HepG2 (cell line): Measurements from ENCODE around the gene CAT. TPM values are rescaled to one million over a fixed set of nuclear protein-coding genes. Genes with fewer than 3 reads are reported as not detected.

Experiments
- ARID2 ChIP-seq: sonication (generic); formaldehyde crosslinking; IDR thresholded peaks from 2 replicates; pipeline ENCODE4 v1.8.1; 2022; ENCODE audit warnings: mild to moderate bottlenecking, missing genetic modification reagents, borderline replicate concordance
- ATAD3A ChIP-seq: sonication (generic); formaldehyde crosslinking; IDR thresholded peaks from 2 replicates; pipeline ENCODE4 v1.4.0; 2020; ENCODE audit warnings: missing genetic modification reagents
- BRD4 ChIP-seq: sonication (generic); formaldehyde crosslinking; IDR thresholded peaks from 2 replicates; pipeline ENCODE4 v1.4.0; 2020; ENCODE audit warnings: missing genetic modification reagents
- CREB1 ChIP-seq, 2 experiments: fragments of 450-650 bp in 1 of 2; IDR thresholded peaks; 2 replicates each; pipeline ENCODE4 v1.6.1; 2016 to 2017; ENCODE audit warnings: control low read depth in 1 of 2, mild to moderate bottlenecking in 1 of 2, missing compliant biosample characterization in 1 of 2, missing genetic modification characterization in 1 of 2
- CREM ChIP-seq, 2 experiments: sonication (generic) in 1 of 2; formaldehyde crosslinking in 1 of 2; IDR thresholded peaks; 2 replicates each; pipeline versions ENCODE4 v1.4.0 to v1.6.1; 2016 to 2020; ENCODE audit warnings: antibody characterized with exemption in 1 of 2, mild to moderate bottlenecking in 1 of 2, missing genetic modification reagents in 1 of 2
- EED ChIP-seq: sonication (generic); formaldehyde crosslinking; IDR thresholded peaks from 2 replicates; pipeline ENCODE4 v1.5.0; 2020; ENCODE audit warnings: mild to moderate bottlenecking, missing genetic modification reagents
- ELF3 ChIP-seq: IDR thresholded peaks from 2 replicates; pipeline ENCODE4 v1.6.1; 2016; ENCODE audit warnings: missing genetic modification reagents, missing compliant biosample characterization
- GLI4 ChIP-seq: sonication (generic); formaldehyde crosslinking; IDR thresholded peaks from 2 replicates; pipeline ENCODE4 v1.5.1; 2020; ENCODE audit warnings: missing genetic modification reagents, mild to moderate bottlenecking, moderate library complexity, borderline replicate concordance
- IRF9 ChIP-seq: sonication (generic); formaldehyde crosslinking; IDR thresholded peaks from 2 replicates; pipeline ENCODE4 v1.8.0; 2022; ENCODE audit warnings: missing genetic modification reagents, mild to moderate bottlenecking, borderline replicate concordance
- JDP2 ChIP-seq: sonication (generic); formaldehyde crosslinking; IDR thresholded peaks from 2 replicates; pipeline ENCODE4 v1.8.1; 2022; ENCODE audit warnings: missing genetic modification reagents, borderline replicate concordance
- LCORL ChIP-seq, 2 experiments: fragments of 450-650 bp in 1 of 2; sonication (generic) in 1 of 2; formaldehyde crosslinking in 1 of 2; IDR thresholded peaks; 2 replicates each; pipeline versions ENCODE4 v1.5.0 to v1.6.1; 2017 to 2020; ENCODE audit warnings: antibody characterized with exemption in 1 of 2, missing genetic modification reagents in 1 of 2
- NCOA5 ChIP-seq: sonication (generic); formaldehyde crosslinking; IDR thresholded peaks from 2 replicates; pipeline ENCODE4 v1.4.0; 2020; ENCODE audit warnings: missing genetic modification reagents
- PHF8 ChIP-seq: sonication (generic); formaldehyde crosslinking; IDR thresholded peaks from 2 replicates; pipeline ENCODE4 v1.5.0; 2020; ENCODE audit warnings: missing genetic modification reagents
- PRDM4 ChIP-seq: sonication (generic); formaldehyde crosslinking; IDR thresholded peaks from 2 replicates; pipeline ENCODE4 v1.9.0; 2021; ENCODE audit warnings: missing genetic modification reagents, borderline replicate concordance
- PRMT3 ChIP-seq: sonication (generic); formaldehyde crosslinking; IDR thresholded peaks from 2 replicates; pipeline ENCODE4 v1.8.1; 2022; ENCODE audit warnings: low read depth, mild to moderate bottlenecking, moderate library complexity, missing genetic modification reagents, borderline replicate concordance
- SNAPC5 ChIP-seq: sonication (generic); formaldehyde crosslinking; IDR thresholded peaks from 2 replicates; pipeline ENCODE4 v1.8.1; 2023; ENCODE audit warnings: mild to moderate bottlenecking, missing genetic modification reagents, borderline replicate concordance
- SP4 ChIP-seq: sonication (generic); formaldehyde crosslinking; IDR thresholded peaks from 2 replicates; pipeline ENCODE4 v1.8.1; 2023; ENCODE audit warnings: mild to moderate bottlenecking, missing genetic modification reagents
- STAG1 ChIP-seq: sonication (generic); formaldehyde crosslinking; IDR thresholded peaks from 2 replicates; pipeline ENCODE4 v1.4.0; 2020; ENCODE audit warnings: missing genetic modification reagents
- THAP8 ChIP-seq: sonication (generic); formaldehyde crosslinking; IDR thresholded peaks from 2 replicates; pipeline ENCODE4 v1.5.1; 2020; ENCODE audit warnings: missing genetic modification reagents, mild to moderate bottlenecking, borderline replicate concordance
- ZBTB34 ChIP-seq: sonication (generic); formaldehyde crosslinking; IDR thresholded peaks from 2 replicates; pipeline ENCODE4 v1.8.0; 2022; ENCODE audit warnings: mild to moderate bottlenecking, missing genetic modification reagents
- ZBTB38 ChIP-seq: sonication (generic); formaldehyde crosslinking; IDR thresholded peaks from 2 replicates; pipeline ENCODE4 v1.5.1; 2020; ENCODE audit warnings: mild to moderate bottlenecking, missing genetic modification reagents
- ZNF225 ChIP-seq: sonication (generic); formaldehyde crosslinking; IDR thresholded peaks from 2 replicates; pipeline ENCODE4 v1.4.0; 2020; ENCODE audit warnings: mild to moderate bottlenecking, missing genetic modification reagents
- ZNF30 ChIP-seq: sonication (generic); formaldehyde crosslinking; IDR thresholded peaks from 2 replicates; pipeline ENCODE4 v1.5.0; 2020; ENCODE audit warnings: mild to moderate bottlenecking, missing genetic modification reagents
- ZNF317 ChIP-seq: sonication (generic); formaldehyde crosslinking; IDR thresholded peaks from 2 replicates; pipeline ENCODE4 v1.5.0; 2020; ENCODE audit warnings: mild to moderate bottlenecking, missing genetic modification reagents
- ZNF33A ChIP-seq: sonication (generic); formaldehyde crosslinking; IDR thresholded peaks from 2 replicates; pipeline ENCODE4 v1.5.1; 2020; ENCODE audit warnings: missing genetic modification reagents, mild to moderate bottlenecking, moderate library complexity, borderline replicate concordance
- polyA plus RNA-seq, 8 experiments: library from polyadenylated mRNA; depleted of rRNA in 3 of 8; stranded (reverse) in 7 of 8; unstranded in 1 of 8; fragments of >200 nt; fragmentation: Illumina TruSeq in 4 of 8; extraction: Trizol in 4 of 8; gene quantifications; 2 replicates each; pipeline versions ENCODE4 v1.2.1 to v1.2.3, GENCODE V29; 2011 to 2016; ENCODE audit warnings: low read depth in 4 of 8, missing spikeins in 1 of 8, mixed read lengths in 1 of 8; ENCODE audit not compliant: insufficient read depth in 1 of 8
- total RNA-seq, 5 experiments: library from RNA; depleted of rRNA; stranded (reverse); fragments of >200 nt; fragmentation: Illumina TruSeq; extraction: Trizol; gene quantifications; 2 replicates each; pipeline ENCODE4 v1.2.3, GENCODE V29; 2016; ENCODE audit warnings: low read depth in 1 of 5

The CAT gene
- total and polyA plus RNA-seq, 2 of the 13 experiments (the other 11 are each of a cell fraction or from before 2014, with no cell fraction given), result 107 to 136 TPM

GRCh38 chr11:34433899-34434298 lies 4.8 kb upstream of the CAT start (continued):
- TF ChIP-seq IRF9, result no peak
- TF ChIP-seq SNAPC5, result no peak
- peak; percentile 47; the same call in 1 of the 2 replicates for TF ChIP-seq ELF3 (CRISPR knock-in tag)
- no peak for TF ChIP-seq ZBTB34 (CRISPR knock-in tag)
- TF ChIP-seq PHF8 (CRISPR knock-in tag), result no peak
- TF ChIP-seq LCORL (IDR thresholded peaks at IDR 0.05), result no peak
- 0 out of 2 replicates have a peak, but pooled peaks have one; percentile 33 for TF ChIP-seq LCORL (CRISPR knock-in tag; IDR thresholded peaks at IDR 0.05)
- TF ChIP-seq ZNF30, result no peak
- TF ChIP-seq ATAD3A, result no peak
- TF ChIP-seq THAP8 (CRISPR knock-in tag), result no peak
- TF ChIP-seq ZNF225 (CRISPR knock-in tag), result no peak
- no peak for TF ChIP-seq CREB1 (IDR thresholded peaks at IDR 0.05)
- TF ChIP-seq CREB1 (CRISPR knock-in tag; IDR thresholded peaks at IDR 0.05), result 0 out of 2 replicates have a peak, but pooled peaks have one; percentile 14
- TF ChIP-seq ARID2 (CRISPR knock-in tag), result no peak
- no peak for TF ChIP-seq SP4
- no peak for TF ChIP-seq EED (CRISPR knock-in tag)
- TF ChIP-seq PRMT3 (CRISPR knock-in tag), result no peak
- no peak for TF ChIP-seq JDP2
- TF ChIP-seq GLI4 (CRISPR knock-in tag), result no peak
- no peak for TF ChIP-seq PRDM4 (CRISPR knock-in tag)
- TF ChIP-seq ZBTB38 (CRISPR knock-in tag), result no peak
- TF ChIP-seq BRD4 (CRISPR knock-in tag), result no peak
- peak; percentile 19; the same call in 1 of the 2 replicates for TF ChIP-seq CREM (IDR thresholded peaks at IDR 0.05)
- TF ChIP-seq CREM (CRISPR knock-in tag; IDR thresholded peaks at IDR 0.05), result no peak
- no peak for TF ChIP-seq ZNF33A (CRISPR knock-in tag)
- TF ChIP-seq NCOA5 (CRISPR knock-in tag), result no peak
- no peak for TF ChIP-seq ZNF317 (CRISPR knock-in tag)
- TF ChIP-seq STAG1 (CRISPR knock-in tag), result no peak
